Neural cell (in vitro differentiated cells): ENCODE measurements around the gene PTPDC1.

Experiments used
- CTCF ChIP-seq: fragments of 450-650 bp; IDR thresholded peaks from 2 replicates; pipeline ENCODE4 v1.5.1; 2014; ENCODE audit warnings: antibody characterized with exemption, mild to moderate bottlenecking, moderate library complexity; ENCODE audit not compliant: poor library complexity, severe bottlenecking
- EP300 ChIP-seq: fragments of 450-650 bp; conservative IDR thresholded peaks from 2 replicates; pipeline ENCODE4 v1.6.1; 2014; ENCODE audit warnings: antibody characterized with exemption, mild to moderate bottlenecking, moderate library complexity; ENCODE audit not compliant: poor library complexity, severe bottlenecking
- EZH2 ChIP-seq: fragments of 200-600, 300-800 bp; shearing (Covaris generic), sonication (generic); IDR thresholded peaks from 2 replicates; pipeline ENCODE4 v1.6.1; 2014; ENCODE audit warnings: antibody characterized with exemption, low read length, borderline replicate concordance, mild to moderate bottlenecking; ENCODE audit not compliant: insufficient read depth, poor library complexity, severe bottlenecking
- MXI1 ChIP-seq: fragments of 450-650 bp; conservative IDR thresholded peaks from 2 replicates; pipeline ENCODE4 v1.6.1; 2014; ENCODE audit warnings: antibody characterized with exemption, mild to moderate bottlenecking; ENCODE audit not compliant: poor library complexity, severe bottlenecking
- TF ChIP-seq, protein P1 (sequence below): IDR thresholded peaks from 2 replicates; pipeline ENCODE4 v1.6.1; 2012; ENCODE audit warnings: borderline replicate concordance

GRCh38 chr9:94112716-94113465 lies 28.6 kb downstream of the PTPDC1 start:
- TF ChIP-seq EZH2 (no peak), MXI1 (no peak), CTCF (no peak), EP300 (no peak)
- TF ChIP-seq, protein P1, sequence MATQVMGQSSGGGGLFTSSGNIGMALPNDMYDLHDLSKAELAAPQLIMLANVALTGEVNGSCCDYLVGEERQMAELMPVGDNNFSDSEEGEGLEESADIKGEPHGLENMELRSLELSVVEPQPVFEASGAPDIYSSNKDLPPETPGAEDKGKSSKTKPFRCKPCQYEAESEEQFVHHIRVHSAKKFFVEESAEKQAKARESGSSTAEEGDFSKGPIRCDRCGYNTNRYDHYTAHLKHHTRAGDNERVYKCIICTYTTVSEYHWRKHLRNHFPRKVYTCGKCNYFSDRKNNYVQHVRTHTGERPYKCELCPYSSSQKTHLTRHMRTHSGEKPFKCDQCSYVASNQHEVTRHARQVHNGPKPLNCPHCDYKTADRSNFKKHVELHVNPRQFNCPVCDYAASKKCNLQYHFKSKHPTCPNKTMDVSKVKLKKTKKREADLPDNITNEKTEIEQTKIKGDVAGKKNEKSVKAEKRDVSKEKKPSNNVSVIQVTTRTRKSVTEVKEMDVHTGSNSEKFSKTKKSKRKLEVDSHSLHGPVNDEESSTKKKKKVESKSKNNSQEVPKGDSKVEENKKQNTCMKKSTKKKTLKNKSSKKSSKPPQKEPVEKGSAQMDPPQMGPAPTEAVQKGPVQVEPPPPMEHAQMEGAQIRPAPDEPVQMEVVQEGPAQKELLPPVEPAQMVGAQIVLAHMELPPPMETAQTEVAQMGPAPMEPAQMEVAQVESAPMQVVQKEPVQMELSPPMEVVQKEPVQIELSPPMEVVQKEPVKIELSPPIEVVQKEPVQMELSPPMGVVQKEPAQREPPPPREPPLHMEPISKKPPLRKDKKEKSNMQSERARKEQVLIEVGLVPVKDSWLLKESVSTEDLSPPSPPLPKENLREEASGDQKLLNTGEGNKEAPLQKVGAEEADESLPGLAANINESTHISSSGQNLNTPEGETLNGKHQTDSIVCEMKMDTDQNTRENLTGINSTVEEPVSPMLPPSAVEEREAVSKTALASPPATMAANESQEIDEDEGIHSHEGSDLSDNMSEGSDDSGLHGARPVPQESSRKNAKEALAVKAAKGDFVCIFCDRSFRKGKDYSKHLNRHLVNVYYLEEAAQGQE = no peak
